Heart left ventricle (tissue), 16 donors: ENCODE data around the gene PTGDR2. TPM values are rescaled to one million over a fixed set of nuclear protein-coding genes. Genes with fewer than 3 reads are reported as not detected.

Experiments
- ATAC-seq, 4 donors: fragments of 200-7000 bp; cut with Tn5 transposase; one replicate each; pipeline ENCODE4 v1.9.1; 2020 to 2022; ENCODE audit warnings: moderate library complexity in 4 of 4, mild to moderate bottlenecking in 3 of 4, moderate number of reproducible peaks in 1 of 4
- DNase-seq, 5 donors: peaks; one replicate each; pipeline ENCODE4 v3.0.0-alpha.2; 2020
- H3K27ac ChIP-seq, 12 donors: fragments of 200-600 bp; sonication (generic) in 4 of 12; one replicate each; pipeline versions ENCODE4 v1.5.0 to v1.8.0; 2016 to 2022; ENCODE audit warnings: mild to moderate bottlenecking in 2 of 12
- H3K27me3 ChIP-seq, 9 donors: fragments of 200-600 bp; sonication (generic) in 2 of 9; one replicate each; pipeline versions ENCODE4 v1.5.1 to v1.8.0; 2016 to 2022; ENCODE audit warnings: mild to moderate bottlenecking in 3 of 9
- H3K36me3 ChIP-seq, 9 donors: fragments of 200-600 bp; sonication (generic) in 2 of 9; one replicate each; pipeline versions ENCODE4 v1.5.0 to v1.8.0; 2018 to 2022; ENCODE audit warnings: mild to moderate bottlenecking in 2 of 9
- H3K4me1 ChIP-seq, 12 donors: fragments of 200-600 bp; sonication (generic) in 4 of 12; one replicate each; pipeline versions ENCODE4 v1.5.0 to v1.8.0; 2016 to 2022; ENCODE audit warnings: mild to moderate bottlenecking in 3 of 12
- H3K4me3 ChIP-seq, 12 donors: fragments of 200-600 bp; sonication (generic) in 4 of 12; one replicate each; pipeline versions ENCODE4 v1.5.0 to v1.8.0; 2017 to 2022; ENCODE audit warnings: mild to moderate bottlenecking in 9 of 12, moderate library complexity in 4 of 12
- H3K9me3 ChIP-seq, 12 donors: fragments of 200-600 bp; sonication (generic) in 4 of 12; one replicate each; pipeline versions ENCODE4 v1.5.0 to v1.8.0; 2016 to 2022; ENCODE audit warnings: mild to moderate bottlenecking in 1 of 12
- CTCF ChIP-seq, 12 donors: fragments of 200-600 bp; sonication (generic) in 4 of 12; IDR thresholded peaks; one replicate each; pipeline versions ENCODE4 v1.5.0 to v1.8.0; 2018 to 2022; ENCODE audit warnings: antibody characterized with exemption in 12 of 12, mild to moderate bottlenecking in 5 of 12
- POLR2A ChIP-seq, 2 donors: fragments of 450-650 bp; IDR thresholded peaks; one replicate each; pipeline ENCODE4 v1.6.1; 2017; ENCODE audit warnings: antibody characterized with exemption in 2 of 2, mild to moderate bottlenecking in 2 of 2, moderate library complexity in 2 of 2
- WGBS, 4 donors: extraction: QIAGEN DNeasy Blood & Tissue Kit in 2 of 4; methylation state at CpG; one replicate each; pipeline versions ENCODE4 v1.1.5 to v1.1.7; 2013 to 2018; 5-methylcytosine and 5-hydroxymethylcytosine counted together
- intact Hi-C, 10 donors: fragments of 100-400 bp; cut with DNase I; formaldehyde crosslinking; loops; one replicate each; pipeline versions ENCODE4 v1.11.1 to v1.14.2; 2022
- long read RNA-seq, 3 donors: library from polyadenylated mRNA; unstranded; transcript quantifications; one replicate each; pipeline ENCODE4 v2.0.0, GENCODE V29; 2020 to 2021
- polyA plus RNA-seq, 2 donors: library from polyadenylated mRNA; stranded (reverse); fragments of 200-250 nt; gene quantifications; one replicate each; pipeline ENCODE4 v1.2.3, GENCODE V29; 2013
- total RNA-seq, 9 donors: library from RNA; depleted of rRNA in 2 of 9; stranded (reverse); fragments of >200 nt in 2 of 9; fragmentation: NEBNext Ultra II Directional in 3 of 9; extraction: Animal tissue kit (Norgen Biotek cat#: 25700) in 3 of 9; gene quantifications; one replicate each; pipeline versions ENCODE4 v1.1.0 to v1.2.4, GENCODE V29; 2016 to 2023
- donor health status: ischemic (EF 13 %, LVEDD 7.1; RV severe dilation, severe dysfunction).
- donor health status: healthy with polysubstance abuse.
- donor health status: DM: no; HTN: yes; CAD: no.
- donor health status: DM: no; HTN: no; CAD: no.
- donor health status: ischemic (EF 25% LVEDD 6.9; RV normal size, moderate dysfunction).
- donor health status: ischemic (EF 25% LVEDD 5.7; RV mildly dilated, moderate dysfunction).
- donor health status: healthy.
- donor health status: DM: yes; HTN: yes; CAD: no.
- donor health status: ischemic (EF 35%, LVEDD 5.7; RV mildly dilated, moderate dysfunction).
- donor health status: nonischemic (EF 11% LVEDD 7.7; RV severe dilation, severe dysfunction).
- donor health status: DM: yes; HTN: yes; CAD: no.
- donor health status: PGD.
- donor health status: ischemic (EF 29% LVEDD 5.4; RV normal size, mild dysfunction).
- donor health status: nonischemic (EF 23%, LVEDD 6.1; RV moderate dilation, normal function).

PTGDR2 gene
- total RNA-seq (1 to 10 TPM in 8 of 9 donors, under 1 TPM in 1; 0.61 to 7.9 (median 1.4) TPM), polyA plus RNA-seq (1 to 10 TPM in 1 of 2 donors, under 1 TPM in 1; 0.76 to 4.3 TPM)
- long read RNA-seq, donor 1, transcript PTGDR2-201 (2 exons, 2,895 nt): major isoform, 10 of 11 reads
- long read RNA-seq, donor 1, partial matches to known transcripts: 0 of 11 reads
- long read RNA-seq, donor 1, other reads (novel, unspliced or antisense): 1 of 11 reads
- long read RNA-seq, donor 2, partial matches to known transcripts: 0 of 1 reads
- long read RNA-seq, donor 2, other reads (novel, unspliced or antisense): 0 of 1 reads
- long read RNA-seq, donor 3, partial matches to known transcripts: 0 of 5 reads
- long read RNA-seq, donor 3, other reads (novel, unspliced or antisense): 3 of 5 reads

DNA sequence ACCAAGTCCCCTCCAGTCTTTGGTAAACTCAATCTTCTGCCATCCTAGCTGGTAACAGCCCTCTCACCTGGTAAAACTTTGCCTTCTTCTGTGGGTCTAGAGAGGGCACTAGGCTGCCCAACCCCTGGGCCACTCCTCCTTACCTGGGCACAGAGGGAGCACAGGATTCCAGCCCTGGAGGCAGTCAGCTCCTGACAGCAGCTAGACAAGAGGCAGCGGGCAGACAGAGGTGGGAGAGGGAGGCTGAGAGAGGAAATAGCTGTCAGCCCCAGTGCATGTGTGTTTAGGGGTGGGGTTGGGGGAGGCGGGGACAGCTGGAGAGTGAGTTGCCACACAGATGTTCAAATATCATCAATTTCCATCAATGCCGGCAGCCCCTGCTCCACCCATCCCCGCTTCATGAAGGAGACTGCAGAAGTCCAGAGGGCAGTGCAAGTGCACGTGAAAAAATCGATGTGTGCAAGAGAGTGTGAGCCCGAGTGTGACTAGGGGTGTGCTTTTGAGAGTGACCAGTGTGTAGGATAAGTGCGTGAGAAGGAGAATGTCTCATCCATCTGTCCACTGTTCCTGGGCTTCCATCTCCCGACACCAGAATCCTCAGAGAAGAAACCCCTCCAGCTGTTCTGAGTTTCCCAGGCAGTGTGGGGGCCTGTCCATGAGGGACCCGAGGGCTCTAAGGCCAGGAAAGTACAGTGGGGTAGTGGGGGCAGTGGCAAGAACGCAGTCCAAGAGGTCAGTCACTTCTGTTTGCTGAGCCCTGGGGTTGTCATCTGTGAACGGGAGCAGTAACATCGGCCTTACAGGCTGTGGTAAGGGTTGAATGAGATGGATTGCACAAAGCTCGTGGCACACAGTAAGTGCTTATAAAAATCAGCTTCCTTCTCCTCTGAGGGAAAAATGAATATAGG is at the start of gene PTGDR2:
Gene PTGDR2 (minus strand): TSS at position 225 of the 908 bp plus-strand sequence. CDS start 2,228 bp downstream, outside the sequence.
- ATAC-seq: peak in 2 of 4 donors; percentile 22 to 54
- peak within 1 kb of the TSS in 9 of 12 donors; percentile 19 to 64 (median 48) for H3K27ac ChIP-seq

GRCh38 chr11:60905047-60905446 is 49.3 kb upstream of the PTGDR2 start:
- Histone ChIP-seq H3K36me3 (peaks cover 0 to 43% (median 39%) of the 10 kb centered on the region in 9 donors), H3K27ac (peak overlapping the region in 3 of 12 donors; percentile 96 to 98 (median 97)), H3K4me1 (peaks cover 8 to 36% (median 23%) of the 10 kb centered on the region in 12 donors), H3K27me3 (no peaks in the 10 kb centered on the region), H3K4me3 (peak overlapping the region in 9 of 12 donors; percentile 77 to 99 (median 95)), H3K9me3 (no peaks in the 10 kb centered on the region)
- no peak for DNase-seq
- ATAC-seq: no peak
- 50 to 61% (median 54%) methylated on average over 6 of the region's 6 CpGs for WGBS, 4 donors
- TF ChIP-seq POLR2A (IDR thresholded peaks at IDR 0.05): no peak
- TF ChIP-seq CTCF (IDR thresholded peaks at IDR 0.05): no peak
- intact Hi-C loops: loop anchor here in 1 of 10 donors (10.0 kb wide), 1 partner anchor 230 kb away; no protein-coding TSS in a partner anchor

More for the DNA sequence above, at the start of gene PTGDR2:
- no peak for TF ChIP-seq POLR2A (IDR thresholded peaks at IDR 0.05)
- TF ChIP-seq CTCF (IDR thresholded peaks at IDR 0.05): no peak
- WGBS, 4 donors: 57 to 61% (median 59%) methylated on average over 13 to 14 of the region's 14 CpGs
- intact Hi-C loops: no loop called here
- peak in 1 of 5 donors; percentile 19 for DNase-seq
- H3K27me3 ChIP-seq: no peaks in the 10 kb centered on the region
- peaks cover 0 to 6% (median 0%) of the 10 kb centered on the region in 12 donors for H3K4me1 ChIP-seq
- H3K9me3 ChIP-seq: no peaks in the 10 kb centered on the region
- peaks cover 0 to 22% (median 12%) of the 10 kb centered on the region in 9 donors for H3K36me3 ChIP-seq
- H3K4me3 ChIP-seq: peak within 1 kb of the TSS in 9 of 12 donors; percentile 20 to 43 (median 33)

DNA sequence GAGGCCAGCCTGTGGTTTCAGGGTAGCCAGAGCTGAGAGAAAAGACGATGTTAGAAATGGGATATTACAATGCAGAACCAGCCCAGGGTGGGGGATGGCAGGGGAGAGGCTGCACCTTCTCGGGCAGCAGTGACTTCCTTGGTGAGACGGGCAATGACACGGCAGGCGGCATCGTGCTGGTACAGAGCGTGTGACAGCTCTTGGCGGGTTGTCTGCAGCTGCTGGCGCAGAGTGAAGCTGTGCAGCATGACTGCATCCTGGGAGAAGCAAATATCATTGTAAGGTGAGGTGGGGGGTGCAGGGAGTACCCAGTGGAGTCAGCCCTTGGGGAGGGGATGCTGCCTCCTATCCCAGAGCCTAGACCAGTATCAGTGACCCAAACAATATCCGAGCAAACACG is 46.9 kb upstream of the PTGDR2 start:
- peaks cover 8 to 40% (median 25%) of the 10 kb centered on the region in 12 donors for H3K4me1 ChIP-seq
- ATAC-seq: no peak
- H3K9me3 ChIP-seq: no peaks in the 10 kb centered on the region
- TF ChIP-seq CTCF (IDR thresholded peaks at IDR 0.05) (no peak), POLR2A (IDR thresholded peaks at IDR 0.05) (no peak)
- H3K4me3 ChIP-seq: no peak overlapping the region
- peaks cover 4 to 67% (median 60%) of the 10 kb centered on the region in 9 donors for H3K36me3 ChIP-seq
- WGBS, 4 donors: 77 to 85% (median 81%) methylated on average over 11 of the region's 11 CpGs
- DNase-seq: no peak
- no peaks in the 10 kb centered on the region for H3K27me3 ChIP-seq
- intact Hi-C loops: loop anchor here in 1 of 10 donors (5.0 to 10.0 kb wide), 2 partner anchors 130 to 232 kb away; no protein-coding TSS in a partner anchor
- H3K27ac ChIP-seq: no peak overlapping the region
